GM12891 (cell line): ENCODE data around the gene NTN4.
A peak's percentile ranks its signal among the peaks of the same experiment; 100 is the strongest.
"Not testable (repeated sequence)": the region's sequence is repeated elsewhere in the genome, so short reads cannot be mapped to it uniquely, and the experiment has no call there.

ENCODE experiments used
- DNase-seq: peaks from one replicate; pipeline ENCODE4 v3.0.0; 2011; ENCODE audit warnings: low spot score; ENCODE audit not compliant: insufficient read length
- FAIRE-seq: peaks from 2 replicates; lab custom pipeline; 2011; peaks lifted over from hg19 to GRCh38; lab: Jason Lieb, UNC
- PAX5 ChIP-seq: IDR thresholded peaks from 2 replicates; pipeline ENCODE4 v1.6.1; 2011; ENCODE audit warnings: low read length, moderate library complexity, mild to moderate bottlenecking; ENCODE audit not compliant: insufficient read depth, severe bottlenecking
- POLR2A ChIP-seq: IDR thresholded peaks from 2 replicates; pipeline ENCODE4 v1.6.1; 2011; ENCODE audit warnings: low read depth, low read length, control low read depth
- POLR2AphosphoS5 ChIP-seq: IDR thresholded peaks from 2 replicates; pipeline ENCODE4 v1.6.1; 2011; ENCODE audit warnings: low read depth, low read length, control low read depth
- POU2F2 ChIP-seq: IDR thresholded peaks from 2 replicates; pipeline ENCODE4 v1.6.1; 2011; ENCODE audit warnings: low read depth, mild to moderate bottlenecking, control low read depth, low read length, moderate library complexity
- SPI1 ChIP-seq: IDR thresholded peaks from 2 replicates; pipeline ENCODE4 v1.6.1; 2011; ENCODE audit warnings: low read depth, low read length, control low read depth
- TAF1 ChIP-seq: IDR thresholded peaks from 2 replicates; pipeline ENCODE4 v1.6.1; 2011; ENCODE audit warnings: low read depth, low read length, control low read depth

NTN4 gene

DNA sequence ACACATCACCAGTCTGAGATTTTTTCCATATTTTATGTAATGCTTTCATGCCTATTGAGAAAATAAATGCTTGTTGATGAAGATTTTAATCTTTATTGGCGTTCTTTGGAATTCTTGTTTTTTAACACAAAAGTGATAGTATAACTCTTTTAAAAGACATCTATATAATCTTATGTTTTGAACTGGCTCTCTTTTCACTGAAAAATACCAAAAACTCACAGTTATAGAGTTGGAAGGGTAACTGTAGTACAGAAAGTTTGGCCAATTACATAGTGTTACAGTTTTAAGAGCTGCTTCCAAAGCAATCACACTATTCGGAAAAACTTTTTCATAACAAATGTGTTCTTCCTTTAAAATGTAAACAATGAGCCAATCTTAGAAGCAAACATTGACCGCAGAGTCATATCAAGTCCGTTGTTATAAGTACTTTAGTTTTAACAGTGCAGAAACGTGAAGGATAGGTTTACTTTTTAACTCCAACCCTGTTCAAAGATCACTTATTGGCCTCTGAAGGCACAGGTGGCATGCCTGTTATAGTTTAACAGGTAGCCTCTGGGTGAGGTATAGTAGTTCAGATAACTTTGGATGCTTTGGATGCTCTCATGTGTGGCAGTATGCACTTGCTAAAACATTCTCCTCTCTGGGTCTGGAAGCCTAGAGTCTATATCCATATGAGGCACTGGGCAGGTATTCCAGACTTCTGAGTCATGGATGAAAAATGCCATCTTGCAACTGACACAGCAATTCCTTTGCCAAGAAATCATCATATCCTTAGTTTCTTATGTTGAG is 12.1 kb upstream of the NTN4 start:
- TF ChIP-seq POLR2A (no peak), TAF1 (no peak), POU2F2 (no peak), SPI1 (no peak), PAX5 (no peak), POLR2AphosphoS5 (no peak)
- FAIRE-seq: no peak
- DNase-seq: no peak

DNA sequence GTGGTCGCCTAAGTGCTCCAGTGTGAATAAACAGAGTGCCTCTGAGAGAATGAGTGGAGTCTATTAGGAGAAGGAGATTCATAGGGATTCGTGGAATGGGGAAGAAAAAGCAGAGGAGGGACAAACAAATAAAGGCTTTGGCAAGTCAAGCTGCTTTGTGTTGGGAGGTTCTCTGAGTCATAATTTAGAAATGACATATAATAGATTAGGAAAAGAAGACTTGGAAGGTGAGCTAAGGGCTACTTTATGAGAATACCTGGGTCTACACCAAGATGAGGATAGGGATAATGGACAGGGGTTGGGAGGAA is 6.4 kb upstream of the NTN4 start:
- TF ChIP-seq POLR2AphosphoS5 (no peak), SPI1 (no peak), TAF1 (no peak), POLR2A (no peak), POU2F2 (no peak), PAX5 (no peak)
- FAIRE-seq (no peak), DNase-seq (no peak)

DNA sequence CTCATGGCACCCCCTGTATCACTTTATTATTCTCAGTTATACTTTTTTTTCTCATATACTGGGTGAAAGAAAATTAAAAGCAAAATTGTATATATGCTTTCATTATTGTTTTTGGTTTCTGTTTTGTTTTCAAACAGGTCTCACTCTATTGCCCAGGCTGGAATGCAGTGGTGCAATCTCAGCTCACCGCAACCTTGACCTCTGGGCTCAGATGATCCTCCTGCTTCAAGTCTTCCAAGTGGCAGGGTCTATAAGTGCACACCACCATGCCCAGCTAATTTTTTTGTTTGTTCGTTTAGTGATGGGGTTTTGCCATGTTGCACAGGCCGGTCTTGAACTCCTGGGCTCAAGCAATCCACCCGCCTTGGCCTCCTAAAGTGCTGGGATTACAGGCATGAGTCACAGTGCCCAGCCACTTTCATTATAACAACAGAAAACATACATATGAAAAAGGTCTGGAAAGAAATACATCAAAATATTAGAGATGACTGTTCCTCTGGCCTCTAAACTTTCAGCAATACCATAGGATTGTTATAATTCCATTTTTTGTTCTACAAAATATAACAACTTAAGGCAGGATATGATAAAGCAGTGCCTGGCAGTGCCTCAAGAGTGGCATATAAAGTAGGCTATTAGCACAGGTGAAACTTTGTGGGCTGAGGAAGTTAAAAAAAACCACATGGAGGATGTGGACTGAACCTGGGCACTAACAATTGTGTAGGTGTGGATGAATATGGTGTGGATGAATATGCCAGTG is 5.8 kb upstream of the NTN4 start:
- no peak for DNase-seq
- TF ChIP-seq TAF1 (no peak), POLR2AphosphoS5 (no peak), SPI1 (no peak), POLR2A (no peak), POU2F2 (no peak), PAX5 (no peak)
- FAIRE-seq: no peak

DNA sequence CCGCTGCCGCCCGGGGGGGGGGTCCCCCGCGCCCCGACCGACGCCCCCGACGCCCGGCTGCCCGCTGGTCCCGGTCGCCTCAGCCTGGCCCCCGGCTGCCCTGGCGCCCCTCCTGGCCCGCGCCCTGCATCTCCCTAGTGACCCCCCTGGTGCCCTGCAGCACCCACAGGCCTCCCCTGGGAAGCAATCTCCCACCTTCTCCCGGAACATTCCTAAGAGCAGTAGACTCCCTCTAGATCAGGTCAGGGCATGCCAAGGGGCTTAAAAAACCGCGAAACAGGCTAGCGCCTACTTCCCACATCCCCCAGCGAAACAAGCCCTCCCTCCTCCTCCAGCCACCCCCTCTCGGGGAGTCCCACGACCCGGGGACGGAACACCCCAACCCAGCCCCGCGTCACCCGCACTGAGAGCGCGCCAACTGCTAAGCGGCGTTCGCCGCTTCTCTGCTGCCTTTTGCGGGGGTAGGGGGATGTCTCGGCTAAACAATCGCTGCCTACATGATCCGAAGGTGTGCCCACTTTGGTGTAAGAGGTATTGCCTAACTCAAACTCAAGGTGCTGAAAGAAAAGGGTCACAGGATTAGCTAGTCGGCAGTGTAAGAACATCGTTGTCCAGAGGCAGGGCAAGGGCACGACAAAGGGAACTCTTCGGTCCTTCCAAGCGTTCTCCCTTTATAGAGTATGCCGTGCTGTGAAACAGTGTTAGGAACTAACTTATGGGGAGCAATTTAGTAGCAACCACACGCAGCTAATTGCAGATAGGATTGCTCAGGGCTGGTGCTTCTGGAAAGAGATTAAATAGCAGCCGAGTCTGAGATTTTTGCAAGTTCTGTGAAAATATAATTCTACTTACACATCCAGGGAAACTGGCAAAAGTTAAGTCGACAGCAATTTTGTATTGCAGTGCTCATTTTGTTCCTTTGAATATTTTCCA is 619 bp upstream of the NTN4 start:
- DNase-seq (peak; percentile 14), FAIRE-seq (peak; percentile 9)
- TF ChIP-seq POLR2AphosphoS5 (no peak), PAX5 (no peak), POLR2A (no peak), POU2F2 (no peak), SPI1 (no peak), TAF1 (no peak)

DNA sequence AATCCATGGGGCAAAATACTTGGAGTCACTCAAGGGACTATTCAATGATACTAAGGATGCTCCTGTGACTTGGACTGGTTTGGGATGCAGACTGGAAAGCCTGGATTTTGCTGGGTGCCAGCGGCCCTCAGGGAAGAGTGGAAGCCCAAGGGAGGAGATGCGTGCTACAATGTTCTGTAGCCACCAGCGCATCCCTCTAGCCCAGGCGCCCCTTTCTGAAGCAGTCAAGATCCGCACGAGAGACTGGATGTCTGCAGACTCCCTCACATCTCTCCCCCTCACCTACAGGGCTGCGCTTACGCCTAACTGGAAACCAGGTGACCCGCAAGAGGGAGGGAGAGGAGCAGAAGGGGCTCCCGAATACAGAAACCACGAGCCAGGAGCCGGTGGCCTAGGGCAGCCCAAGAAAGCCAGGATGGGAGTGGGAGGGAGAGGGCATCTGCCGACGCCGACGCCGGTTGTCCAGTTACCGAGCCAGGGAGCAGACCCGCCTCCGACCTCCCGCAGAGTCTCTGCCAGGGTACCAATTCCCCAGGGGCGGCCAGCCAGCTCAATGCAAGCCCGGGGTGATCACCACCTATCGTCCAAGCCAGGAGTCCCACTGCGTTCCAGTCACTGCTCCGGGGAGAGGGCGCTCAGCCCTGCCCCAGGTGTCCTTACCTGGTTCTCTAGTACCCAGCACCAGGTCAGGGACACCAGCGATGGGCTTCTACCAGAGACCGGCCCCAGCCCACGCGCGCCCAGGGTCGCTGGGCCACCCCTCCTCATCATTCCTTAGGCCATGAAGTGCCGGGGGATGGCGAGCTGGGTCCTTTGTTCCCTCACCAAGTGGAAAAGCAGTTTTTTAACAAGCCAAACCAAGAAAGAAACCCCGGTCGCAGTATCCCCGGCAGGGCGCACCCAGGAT is 1.2 kb downstream of the NTN4 start:
- FAIRE-seq (no peak), DNase-seq (no peak)

DNA sequence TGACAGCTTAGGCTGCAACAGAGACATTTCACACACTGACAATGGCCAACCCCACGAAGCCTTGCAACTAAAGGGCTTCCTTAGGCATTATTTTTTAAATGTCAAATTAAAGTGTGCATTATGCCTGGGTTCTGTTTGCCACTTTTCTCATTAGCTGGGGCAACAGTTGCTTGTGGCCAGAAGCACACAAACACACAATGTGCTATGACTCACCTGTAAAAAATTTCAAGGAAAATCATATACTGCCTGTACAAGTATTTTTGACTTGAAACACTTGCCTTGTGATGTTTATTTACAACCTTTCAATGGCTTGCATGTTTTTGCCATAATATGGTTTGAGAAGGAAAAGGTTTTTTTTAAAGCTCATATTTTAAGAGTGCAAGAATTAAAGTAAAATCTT is 1.9 kb downstream of the NTN4 start:
- no peak for TF ChIP-seq SPI1
- DNase-seq (no peak), FAIRE-seq (no peak)

More for the DNA sequence above, 1.2 kb downstream of the NTN4 start:
- no peak for TF ChIP-seq PAX5

DNA sequence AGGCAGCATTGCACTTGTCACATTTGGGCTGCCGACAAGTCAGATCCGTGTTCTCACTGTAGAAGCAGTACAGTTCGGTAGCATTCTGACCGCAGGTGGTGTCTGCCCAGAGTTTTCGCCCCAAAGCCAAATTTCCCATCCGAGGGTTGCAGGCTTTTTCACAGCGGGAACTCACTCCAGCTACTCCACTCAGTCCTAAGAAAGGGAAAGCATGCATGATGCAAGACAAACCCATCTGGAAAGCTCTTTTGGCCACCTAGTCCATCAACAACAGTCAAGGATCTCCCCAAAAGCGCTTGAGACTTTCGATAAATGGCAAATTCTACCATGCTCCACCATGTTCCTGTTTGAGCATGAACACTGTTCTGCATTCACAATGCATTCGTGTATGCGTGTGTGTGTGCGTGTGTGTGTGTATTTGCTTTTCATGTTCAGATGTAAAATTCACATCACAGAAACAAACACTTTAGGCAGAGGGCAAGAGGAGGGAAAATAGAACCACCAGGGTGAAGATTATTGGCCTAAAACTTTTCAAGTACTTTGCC is 3.2 kb downstream of the NTN4 start:
- no peak for TF ChIP-seq TAF1
- TF ChIP-seq POLR2A: no peak
- TF ChIP-seq SPI1: no peak
- no peak for TF ChIP-seq POU2F2
- TF ChIP-seq POLR2AphosphoS5: no peak
- no peak for TF ChIP-seq PAX5
- DNase-seq (no peak), FAIRE-seq (no peak)

DNA sequence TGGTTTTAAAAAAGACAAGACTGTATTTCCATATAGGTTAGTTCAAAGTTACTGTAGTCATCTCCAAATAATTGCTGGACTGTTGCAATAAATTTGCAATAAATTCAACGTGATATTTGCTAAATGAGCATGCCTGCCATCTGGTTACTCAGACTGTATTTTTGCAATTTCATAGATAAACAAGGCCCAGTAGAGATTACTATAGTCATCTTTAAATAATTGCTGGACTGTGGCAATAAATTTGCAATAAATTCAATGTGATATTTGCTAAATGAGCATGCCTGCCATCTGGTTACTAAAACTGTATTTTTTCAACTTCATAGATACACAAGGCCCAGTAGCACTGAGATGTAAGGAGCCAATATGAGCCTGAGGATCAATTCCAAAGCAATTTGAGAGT is 5.6 kb downstream of the NTN4 start:
- no peak for TF ChIP-seq POLR2A
- no peak for TF ChIP-seq SPI1
- no peak for TF ChIP-seq PAX5
- no peak for TF ChIP-seq POU2F2
- no peak for TF ChIP-seq TAF1
- DNase-seq (no peak), FAIRE-seq (no peak)

DNA sequence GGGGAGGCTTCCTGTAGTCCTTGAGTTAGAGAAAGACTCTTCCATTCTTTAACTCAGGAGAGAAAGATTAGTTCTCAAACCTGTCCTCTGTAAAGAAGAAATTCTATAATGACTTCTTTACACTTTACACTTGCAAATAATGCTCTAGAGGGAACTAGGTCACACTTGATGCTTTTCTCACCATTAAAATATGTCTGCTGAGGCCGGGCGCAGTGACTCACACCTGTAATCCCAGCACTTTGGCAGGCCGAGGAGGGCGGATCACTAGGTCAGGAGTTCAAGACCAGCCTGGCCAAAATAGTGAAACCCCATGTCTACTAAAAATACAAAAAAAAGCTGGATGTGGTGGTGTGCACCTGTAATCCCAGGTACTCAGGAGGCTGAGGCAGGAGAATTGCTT is 6.3 kb downstream of the NTN4 start:
- DNase-seq (no peak), FAIRE-seq (no peak)
- TF ChIP-seq POLR2AphosphoS5 (no peak), PAX5 (no peak)

DNA sequence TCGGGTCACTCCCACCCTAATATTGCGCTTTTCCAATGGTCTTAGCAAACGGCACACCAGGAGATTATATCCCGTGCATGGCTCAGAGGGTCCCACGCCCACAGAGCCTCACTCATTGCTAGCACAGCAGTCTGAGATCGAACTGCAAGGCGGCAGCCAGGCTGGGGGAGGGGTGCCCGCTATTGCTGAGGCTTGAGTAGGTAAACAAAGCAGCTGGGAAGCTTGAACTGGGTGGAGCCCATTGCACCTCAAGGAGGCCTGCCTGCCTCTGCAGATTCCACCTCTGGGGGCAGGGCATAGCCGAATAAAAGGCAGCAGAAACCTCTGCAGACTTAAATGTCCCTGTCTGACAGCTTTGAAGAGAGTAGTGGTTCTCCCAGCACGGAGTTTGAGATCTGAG is 15.1 kb downstream of the NTN4 start:
- not testable (repeated sequence) for FAIRE-seq

More for the DNA sequence above, 15.1 kb downstream of the NTN4 start:
- DNase-seq: not testable (repeated sequence)
